ENCODE measurements around the gene CYLD.

Gene CYLD

DNA sequence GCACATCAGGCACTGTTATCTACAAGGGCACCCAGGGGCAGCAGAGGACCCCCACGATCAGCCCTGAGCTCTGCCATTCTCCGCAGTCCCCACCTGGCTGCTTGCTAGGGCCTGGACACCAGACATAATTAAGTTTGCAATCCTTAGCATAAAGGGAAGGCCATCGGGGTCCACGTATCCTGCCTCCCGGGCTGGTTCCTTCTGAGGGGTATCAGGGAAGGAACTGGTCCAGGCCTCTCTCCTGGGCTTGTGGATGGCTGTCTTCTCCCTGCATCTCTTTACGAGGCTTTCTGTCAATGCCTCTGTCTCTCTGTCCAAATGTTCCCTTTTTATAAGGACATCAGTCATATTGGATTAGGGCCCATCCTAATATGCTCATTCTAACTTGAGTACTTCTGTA, 77.8 kb downstream of the CYLD start:
- no peak for DNase-seq (ENCODE audit: low read depth)

DNA sequence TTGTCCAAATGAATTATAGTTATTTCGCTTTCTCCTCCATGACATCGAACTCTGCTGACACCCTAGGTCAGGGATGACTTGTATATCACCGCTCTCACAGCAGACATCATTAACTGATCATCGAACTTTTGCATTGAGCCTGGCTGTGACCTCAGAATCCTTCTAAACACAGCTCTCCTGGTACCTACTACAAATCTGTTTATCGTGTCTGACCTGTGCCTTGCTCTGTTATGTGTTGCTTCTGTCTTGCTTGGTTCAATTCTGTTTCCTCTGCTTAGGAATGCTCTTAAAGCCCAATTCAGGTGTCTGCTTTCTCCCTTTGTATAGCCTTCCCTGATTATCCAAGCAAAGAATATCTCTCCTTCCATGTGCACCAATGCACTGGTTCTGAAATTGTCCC, 78.3 kb downstream of the CYLD start:
- DNase-seq (ENCODE audit: low read depth), result no peak

DNA sequence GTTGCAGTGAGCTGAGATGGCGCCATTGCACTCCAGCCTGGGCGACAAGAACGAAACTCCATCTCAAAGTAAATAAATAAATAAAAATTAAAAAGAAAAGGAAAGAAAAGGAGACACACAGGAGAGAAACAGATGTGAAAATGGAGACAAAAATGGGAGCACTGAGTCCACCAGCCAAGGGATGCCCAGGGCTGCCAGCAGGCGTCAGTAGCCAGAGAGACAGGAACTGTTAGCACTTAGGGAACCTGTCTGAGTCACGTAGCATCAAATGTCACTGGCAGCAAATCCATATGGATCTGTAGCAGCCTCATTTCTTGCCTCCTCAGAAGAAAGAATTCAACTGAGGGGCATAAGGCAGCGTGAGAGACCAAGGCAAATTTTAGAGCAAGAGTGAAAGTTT, 79.7 kb downstream of the CYLD start:
- no peak for DNase-seq (ENCODE audit: low read depth)

DNA sequence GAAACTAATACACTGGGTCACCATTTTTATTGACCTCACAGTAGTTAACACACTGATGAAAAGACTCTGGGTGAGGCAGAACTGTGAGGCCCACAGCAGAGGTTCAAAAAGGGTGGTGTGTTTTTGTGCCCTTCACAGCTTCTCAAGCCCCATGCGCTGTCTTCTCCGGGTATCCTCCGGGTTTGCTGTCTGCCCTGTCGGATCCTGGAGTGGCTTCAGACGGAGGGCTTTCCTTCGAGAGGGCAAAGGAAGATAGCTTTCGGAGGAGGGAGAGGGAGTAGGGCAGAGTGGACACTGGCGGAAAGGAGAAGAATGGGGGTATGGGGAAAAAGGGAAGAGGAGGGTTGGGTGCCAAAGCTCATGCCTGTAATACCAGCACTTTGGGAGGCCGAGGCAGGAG, 80.8 kb downstream of the CYLD start:
- no peak for DNase-seq (ENCODE audit: low read depth)

DNA sequence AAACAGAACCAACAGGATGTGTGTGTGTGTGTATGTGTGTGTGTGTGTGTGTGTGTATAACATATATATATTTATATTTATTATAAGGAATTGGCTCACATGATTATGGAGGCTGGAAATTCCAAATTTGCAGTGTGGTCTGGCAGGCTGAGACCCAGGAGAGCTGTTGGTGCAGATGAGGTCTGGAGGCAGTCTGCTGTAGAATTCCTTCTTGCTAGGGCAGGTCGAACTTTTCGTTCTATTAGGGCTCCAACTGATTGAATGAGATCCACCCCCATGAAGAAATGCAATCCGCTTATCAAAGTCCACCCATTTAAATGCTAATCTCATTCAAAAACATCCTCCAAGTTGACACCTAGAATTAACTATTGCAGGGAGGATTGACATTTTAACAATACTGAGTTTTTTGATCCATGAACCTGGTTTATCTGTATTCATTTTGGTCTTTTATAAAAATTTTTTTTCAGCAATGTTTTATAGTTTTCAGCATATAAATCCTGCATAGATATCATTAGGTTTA, 85.0 kb downstream of the CYLD start:
- DNase-seq (ENCODE audit: low read depth), result no peak

DNA sequence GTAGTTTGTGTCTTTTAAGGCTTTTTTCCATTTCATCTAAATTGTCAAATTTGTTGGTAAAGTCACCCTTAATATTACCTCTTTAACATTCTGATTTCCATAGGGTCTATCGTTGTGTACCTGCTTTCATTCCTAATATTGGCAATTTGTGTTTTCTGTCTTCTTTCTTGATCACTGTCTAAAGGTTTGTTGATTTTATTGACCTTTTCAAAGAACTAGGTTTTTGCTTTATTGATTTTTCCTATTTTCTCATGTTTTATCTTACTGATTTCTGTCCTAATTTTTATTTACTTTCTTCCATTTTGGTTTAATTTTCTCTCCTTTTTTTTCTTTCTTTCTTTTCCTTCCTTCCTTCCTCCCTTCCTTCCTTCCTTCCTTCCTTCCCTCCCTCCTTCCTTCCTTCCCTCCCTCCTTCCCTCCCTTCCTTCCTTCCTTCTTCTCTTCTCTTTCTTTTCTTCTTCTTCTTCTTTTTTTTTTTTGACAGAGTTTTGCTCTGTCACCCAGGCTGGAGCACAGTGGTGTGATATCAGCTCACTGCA, 86.3 kb downstream of the CYLD start:
- no peak for DNase-seq (ENCODE audit: low read depth)

DNA sequence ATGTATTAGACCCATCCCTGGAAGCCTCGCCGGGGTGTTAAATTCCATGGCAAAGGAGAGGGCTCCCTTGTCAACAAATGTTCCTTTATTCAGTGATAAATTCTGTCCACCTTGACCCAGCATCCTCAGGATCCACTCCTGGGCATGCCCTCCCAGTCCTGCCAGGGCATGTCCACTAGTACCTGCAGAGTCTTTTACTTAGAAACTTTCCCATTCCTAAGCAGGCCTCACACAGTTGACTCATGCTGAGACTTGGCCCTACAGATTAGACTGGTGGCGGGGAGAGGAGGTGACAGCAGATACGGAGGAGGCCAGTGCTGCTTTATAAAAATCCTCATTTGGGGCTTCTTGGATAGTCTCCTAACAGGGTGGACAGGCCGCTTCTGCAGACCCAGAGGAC, 88.8 kb downstream of the CYLD start:
- DNase-seq (ENCODE audit: low read depth), result no peak

DNA sequence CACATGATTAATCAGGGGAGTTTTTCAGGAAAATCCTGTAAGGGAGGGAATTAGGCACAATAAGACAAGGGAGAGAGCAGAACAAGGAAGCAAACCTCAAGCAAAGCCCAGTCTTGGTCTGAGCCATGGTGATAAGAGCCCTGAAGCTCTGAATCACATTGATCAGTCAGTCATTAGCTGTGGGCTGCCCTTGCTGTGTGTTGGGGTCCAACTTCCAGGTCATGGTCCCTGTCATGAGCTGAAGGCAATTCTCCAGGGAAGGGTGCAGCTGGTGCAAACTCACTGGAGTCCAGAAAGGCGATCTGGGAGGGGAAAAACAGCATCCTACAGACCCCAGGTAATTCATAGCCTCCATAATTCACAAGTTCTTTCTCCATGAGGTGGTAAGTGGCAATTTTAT, 89.9 kb downstream of the CYLD start:
- no peak for DNase-seq (ENCODE audit: low read depth)

DNA sequence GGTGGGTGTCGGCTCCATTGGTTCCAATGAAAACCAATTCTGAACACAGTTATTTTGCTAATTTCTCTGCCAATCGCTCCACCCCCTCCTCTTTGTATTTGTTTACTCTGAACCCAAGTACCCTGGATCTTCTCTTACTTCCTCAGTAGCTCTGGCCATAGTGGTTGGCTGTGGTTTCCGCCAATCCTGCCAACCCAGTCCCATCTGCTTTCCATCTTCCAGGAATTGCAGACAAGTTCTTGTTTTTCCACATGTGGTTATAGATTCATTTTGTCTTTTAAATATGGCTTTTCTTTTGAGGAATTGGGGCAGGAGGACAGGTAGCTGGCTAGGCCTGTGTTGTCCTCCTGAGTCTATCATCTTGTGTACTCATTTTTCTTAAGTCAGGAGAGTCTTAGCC, 92.0 kb downstream of the CYLD start:
- DNase-seq (ENCODE audit: low read depth), result no peak

DNA sequence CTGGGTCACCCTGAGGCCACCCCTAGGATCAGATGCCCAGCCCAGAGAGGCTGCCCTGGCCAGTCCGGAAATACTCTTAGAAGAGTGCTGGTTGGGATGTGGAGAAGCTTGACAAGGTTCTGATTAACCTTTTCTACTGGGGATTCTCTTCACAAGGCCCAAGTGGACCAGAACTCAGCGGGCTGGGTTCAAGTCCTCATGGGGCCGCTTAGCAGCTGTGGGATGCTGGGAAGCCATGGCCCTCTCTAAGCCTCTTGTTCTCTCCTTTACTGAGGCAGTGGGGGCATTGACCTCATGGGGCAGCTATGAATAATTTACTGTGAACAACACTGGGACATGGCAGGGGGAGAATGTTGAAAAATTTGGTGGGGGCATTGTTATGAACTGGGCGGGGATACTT, 92.8 kb downstream of the CYLD start:
- no peak for DNase-seq (ENCODE audit: low read depth)

DNA sequence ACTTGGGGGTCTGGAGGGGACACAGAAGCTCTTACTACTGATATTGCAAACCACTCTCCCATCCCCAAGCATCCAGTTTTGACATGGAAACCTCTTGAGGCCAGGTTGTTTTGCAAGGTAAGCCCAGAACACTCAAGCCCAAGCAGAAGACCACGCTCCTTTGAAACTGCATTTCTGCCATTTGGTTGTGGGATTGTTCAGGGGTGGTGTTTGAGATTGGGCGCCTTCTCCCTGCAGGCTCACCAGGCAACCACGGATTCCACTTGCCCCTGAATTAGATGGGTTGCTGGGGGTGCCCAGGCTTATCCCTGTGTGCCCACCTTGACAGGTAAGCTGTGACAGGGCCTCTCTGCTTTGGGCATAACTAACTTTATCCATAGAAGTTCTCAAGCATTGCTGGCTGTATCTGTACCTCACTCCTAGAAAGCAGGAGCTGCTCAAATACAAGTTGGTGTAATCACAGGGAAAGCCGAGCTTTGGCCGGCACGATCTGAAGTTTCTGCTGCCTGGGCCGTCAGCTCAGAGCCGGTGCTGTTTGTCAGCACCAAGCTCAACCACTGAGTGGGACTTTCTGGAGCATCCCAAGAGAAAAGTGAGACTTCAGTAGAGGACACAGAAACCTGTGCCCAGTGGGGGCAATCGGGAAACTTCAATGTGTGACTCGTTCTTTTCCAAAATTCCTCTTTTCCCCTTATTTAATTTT, 93.6 kb downstream of the CYLD start:
- no peak for DNase-seq (ENCODE audit: low read depth)

DNA sequence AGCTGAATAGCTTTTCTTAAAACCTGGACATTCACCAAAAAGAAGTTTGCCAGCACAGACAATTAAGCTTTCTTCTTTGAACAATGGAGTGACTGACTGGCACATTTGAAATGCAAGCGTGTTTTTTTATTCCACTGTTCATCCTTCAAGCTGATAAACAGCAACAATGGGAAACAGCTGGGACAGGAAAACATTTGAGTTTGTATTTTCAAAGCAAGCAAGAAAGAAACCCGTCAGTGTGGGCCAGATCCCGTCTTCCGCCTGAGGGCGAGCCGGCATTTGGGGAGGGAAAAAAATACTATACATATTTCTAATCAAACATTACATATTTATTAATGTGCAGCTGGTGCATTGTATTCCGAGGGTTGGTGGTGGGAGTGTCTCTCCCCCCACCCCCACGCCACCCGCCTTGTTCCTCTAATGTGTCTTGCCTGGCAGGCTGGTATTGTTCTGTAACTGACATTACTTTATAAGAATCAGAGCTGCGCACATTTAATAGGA, 94.3 kb downstream of the CYLD start:
- DNase-seq (ENCODE audit: low read depth), result no peak

DNA sequence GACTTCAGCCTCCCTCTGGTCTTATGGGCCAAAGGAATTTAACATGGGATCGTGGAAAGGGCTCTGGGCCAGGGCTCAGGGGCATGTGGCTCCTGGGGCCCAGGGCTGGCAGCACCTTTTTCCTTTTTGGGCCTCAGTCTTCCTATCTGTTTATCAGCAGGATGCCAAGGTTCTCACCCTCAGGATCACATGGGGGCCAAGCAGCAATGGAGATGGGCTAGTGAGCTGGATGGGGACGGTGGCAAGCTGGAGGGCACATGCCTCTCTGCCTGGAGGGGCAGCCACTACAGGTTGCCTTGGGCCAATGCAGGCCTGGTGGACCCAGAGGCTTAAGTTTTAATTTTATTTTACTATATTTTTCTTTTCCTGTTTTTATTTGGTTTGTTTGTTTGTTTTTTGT, 95.4 kb downstream of the CYLD start:
- DNase-seq (ENCODE audit: low read depth), result no peak

DNA sequence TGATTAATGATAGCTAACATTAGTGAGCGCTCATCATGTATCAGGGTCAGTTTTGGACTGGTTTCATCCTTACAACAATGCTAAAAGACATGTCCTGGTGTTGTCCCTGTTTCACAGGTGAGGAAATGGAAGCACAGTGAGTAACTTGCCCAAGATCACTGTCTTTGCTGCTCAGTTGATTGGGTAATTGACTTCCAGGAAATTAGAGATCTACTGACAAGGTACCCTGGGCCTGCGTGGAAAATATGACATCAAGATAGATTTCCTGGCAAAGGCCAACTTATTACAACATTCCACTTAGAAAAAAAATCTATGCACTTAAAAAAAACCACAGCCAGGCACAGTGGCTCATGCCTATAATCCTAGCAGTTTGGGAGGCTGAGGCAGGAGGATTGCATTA, 96.3 kb downstream of the CYLD start:
- DNase-seq (ENCODE audit: low read depth), result no peak

DNA sequence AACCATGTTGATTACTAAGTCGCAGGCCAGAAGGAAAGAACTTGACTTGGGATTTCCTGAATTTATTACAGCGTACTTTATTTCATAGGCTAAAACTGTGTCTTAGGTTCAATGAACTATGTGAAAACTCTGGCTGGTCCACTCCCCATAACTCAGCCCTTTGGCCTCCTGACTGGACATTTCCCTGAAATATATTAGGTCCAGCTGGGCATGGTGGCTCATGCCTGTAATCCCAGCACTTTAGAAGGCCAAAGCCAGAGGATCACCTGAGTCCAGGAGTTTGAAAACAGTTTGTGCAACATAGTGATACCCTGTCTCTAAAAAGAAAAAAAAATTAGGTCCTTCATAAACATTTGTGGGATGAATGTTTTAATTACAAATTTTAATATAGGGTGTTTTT, 97.0 kb downstream of the CYLD start:
- no peak for DNase-seq (ENCODE audit: low read depth)

DNA sequence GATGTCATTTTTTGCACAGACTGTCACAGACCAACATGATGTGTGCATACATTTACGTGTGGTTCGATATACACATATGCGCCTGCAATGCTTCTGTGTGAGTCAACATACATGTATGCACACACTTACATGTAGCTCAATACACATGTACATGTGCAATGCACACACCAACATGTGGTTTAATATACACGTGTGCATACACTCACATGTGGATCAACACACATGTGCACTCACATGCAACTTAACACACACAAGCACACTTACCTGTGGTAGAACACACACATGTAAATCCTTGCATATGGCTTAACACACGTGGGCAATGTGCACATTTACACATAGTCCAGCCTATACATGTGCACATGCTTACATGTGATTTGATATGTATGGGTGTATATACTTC, 97.5 kb downstream of the CYLD start:
- DNase-seq (ENCODE audit: low read depth), result no peak

DNA sequence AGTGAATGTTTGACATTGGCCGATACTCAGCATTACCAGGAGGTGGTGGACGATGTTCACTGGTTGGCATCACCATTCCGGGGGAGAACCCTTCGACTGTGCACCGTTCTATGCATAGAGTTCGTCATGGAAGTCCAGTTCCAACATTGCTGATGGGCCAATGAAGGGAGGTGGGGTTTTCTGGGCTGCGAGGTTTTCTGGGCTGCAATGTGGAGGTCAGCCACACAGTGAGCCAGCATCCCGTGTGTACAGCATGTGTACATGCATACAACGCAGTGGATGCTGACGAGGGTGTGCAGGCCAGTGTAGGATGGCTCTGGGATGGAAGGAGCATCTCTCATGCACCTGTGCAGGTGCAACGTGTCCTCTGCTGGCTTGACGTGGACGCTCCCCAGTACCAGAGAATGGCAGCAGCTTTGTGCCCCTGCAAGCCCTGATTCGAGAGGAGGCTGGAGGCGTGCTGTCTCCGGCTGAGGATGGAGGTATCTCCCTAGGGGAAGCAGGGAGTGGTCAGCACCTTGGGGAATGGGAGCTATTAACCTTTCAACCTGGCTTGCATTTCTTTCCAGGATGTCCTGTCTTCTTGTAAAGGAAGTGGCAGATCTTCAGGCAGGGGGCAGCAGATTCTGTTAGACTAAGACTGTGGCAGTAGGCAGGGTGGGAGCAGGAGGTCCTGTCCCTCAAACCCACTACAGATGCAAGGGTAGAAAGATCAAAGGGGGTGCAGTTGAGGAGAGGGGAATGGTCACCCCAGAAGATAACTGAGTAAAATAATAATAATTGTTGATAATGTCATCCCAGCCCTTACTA, 98.2 kb downstream of the CYLD start:
- no peak for DNase-seq (ENCODE audit: low read depth)

DNA sequence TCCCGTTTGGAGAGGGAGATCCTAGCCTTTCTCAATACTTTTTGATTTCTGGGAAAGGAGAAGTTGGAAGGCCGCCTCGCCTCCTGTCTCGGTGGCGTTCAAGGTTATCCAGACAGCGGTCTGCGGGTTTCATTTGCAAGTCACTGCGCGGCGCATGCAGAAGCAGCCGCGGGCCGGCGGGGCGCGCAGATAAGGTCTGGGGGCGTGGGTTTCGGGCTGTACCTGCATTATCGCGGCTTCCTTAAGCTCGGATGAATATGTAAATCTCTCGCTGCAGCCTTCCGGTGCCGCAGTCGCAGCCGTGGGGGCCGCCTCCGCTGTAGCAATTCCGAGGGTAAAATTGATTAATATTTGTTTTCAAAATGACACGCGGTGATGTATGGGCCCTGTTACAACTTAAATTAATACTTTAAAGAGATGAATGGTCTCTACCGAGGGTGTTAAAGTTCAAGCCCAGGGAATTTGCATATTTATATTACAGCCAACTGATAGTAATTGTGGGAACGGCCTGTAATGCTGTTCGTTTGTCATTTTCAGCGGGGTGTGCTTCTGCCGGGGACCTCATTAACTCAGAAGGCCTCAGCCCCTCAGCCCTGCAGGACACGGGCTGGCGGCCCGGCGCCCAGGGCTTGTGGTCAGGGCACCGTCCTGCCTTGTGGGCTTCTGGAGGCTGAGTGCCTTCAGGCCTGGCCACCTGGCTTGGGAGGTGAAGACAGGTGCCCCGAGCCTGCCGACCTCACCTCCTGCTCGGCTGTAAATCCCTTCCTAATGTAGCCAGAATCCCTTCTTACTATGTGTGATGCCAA, 99.4 kb downstream of the CYLD start:
- DNase-seq (ENCODE audit: low read depth), result no peak

DNA sequence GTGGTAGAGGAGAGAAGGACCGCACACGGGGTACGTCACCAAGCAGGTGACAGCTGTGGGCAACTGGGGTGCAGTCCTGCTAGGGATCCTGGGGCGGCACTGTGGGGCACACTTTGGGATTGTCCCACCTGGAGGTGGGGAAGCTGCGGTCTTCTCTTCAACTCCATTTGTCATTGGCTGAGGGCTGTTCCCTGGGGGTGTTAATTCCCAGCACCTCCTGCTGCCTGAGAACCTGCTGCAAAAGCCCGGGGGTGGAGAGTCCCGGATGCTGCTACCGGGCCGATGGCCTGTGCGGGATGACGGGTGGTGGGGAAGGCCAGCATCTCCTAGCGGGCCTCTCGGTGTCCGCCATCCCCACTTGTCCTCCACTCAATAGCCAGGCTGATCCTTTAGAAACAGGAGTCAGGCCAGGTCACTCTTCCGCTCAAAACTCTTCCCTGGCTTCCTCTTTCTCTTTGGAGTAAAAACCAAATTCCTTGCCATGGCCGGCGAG, 100.2 kb downstream of the CYLD start:
- DNase-seq (ENCODE audit: low read depth), result no peak

DNA sequence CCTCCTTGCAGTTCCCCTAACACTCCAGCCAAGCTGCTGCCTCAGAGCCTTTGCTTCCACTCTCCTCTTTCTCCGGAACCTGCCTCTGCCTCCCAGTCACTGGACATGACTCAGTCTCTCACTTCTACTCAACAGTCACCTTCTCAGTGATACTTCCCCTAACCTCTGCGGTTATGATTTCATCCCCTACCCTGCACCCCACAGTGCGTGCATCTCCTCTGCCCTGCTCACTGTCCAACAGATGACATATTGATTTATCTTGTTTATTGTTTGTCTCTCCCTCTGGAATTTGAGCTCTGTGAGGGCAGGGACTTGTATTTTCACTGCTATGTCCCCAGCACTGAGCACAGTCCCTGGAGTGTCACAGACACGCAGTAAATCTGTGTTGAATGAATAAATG, 100.7 kb downstream of the CYLD start:
- DNase-seq (ENCODE audit: low read depth), result no peak

DNA sequence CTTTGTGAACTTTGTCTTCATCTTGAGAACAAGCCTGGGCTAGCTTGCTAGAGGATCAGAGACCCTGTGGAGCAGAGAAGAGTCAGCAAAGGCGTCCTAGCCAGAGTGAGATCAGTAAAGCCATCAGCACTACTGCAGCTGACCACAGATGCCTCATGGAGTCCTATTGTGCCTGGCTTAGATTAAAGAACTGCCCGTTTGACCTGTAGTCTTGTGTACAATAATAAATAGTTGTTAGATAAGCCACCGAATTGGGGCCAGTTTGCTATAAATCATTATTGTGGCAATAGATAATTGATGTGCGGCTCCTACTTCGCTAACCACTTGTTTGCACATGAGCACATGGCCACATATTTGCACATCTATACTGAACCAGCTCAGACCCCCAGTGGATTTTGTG, 103.0 kb downstream of the CYLD start:
- no peak for DNase-seq (ENCODE audit: low read depth)

DNA sequence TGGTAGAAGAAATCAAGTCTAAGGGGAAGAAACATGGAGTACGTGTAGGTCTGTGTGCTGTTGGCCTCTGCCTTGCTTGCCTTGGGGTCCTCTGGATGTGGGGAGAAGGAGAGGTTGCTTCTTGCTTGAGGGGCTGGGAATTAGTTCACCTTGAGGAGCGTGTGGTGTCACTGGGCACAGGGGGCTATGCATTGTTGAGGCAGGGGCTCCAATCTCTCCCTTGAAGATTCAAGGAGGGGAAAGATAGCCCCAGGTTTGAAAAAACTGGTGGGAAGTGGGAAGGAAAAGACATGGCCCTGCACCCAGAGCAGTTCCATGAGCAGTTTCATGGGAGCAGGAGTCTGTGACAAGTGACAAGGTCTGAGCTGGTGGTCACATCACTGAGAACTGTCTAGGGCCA, 103.4 kb downstream of the CYLD start:
- DNase-seq (ENCODE audit: low read depth), result no peak
